Progenitor cell of endocrine pancreas (in vitro differentiated cells): Measurements from ENCODE around the gene TRIL. TPM values are rescaled to one million over a fixed set of nuclear protein-coding genes. Genes with fewer than 3 reads are reported as not detected.
A peak's percentile ranks its signal among the peaks of the same experiment; 100 is the strongest.

Experiments used
- DNase-seq: peaks from one replicate; pipeline ENCODE4 v3.0.0; 2021; ENCODE audit warnings: low spot score; ENCODE audit not compliant: unreplicated experiment
- H3K27ac Mint-ChIP-seq: 2 replicates; pipeline ENCODE4 v1.8.0; 2021; ENCODE audit warnings: mild to moderate bottlenecking, moderate library complexity, mixed read lengths
- H3K27me3 Mint-ChIP-seq: 2 replicates; pipeline ENCODE4 v1.8.0; 2021; ENCODE audit warnings: mixed read lengths
- H3K36me3 Mint-ChIP-seq: 2 replicates; pipeline ENCODE4 v1.8.0; 2022; ENCODE audit warnings: mixed read lengths; ENCODE audit not compliant: insufficient read depth
- H3K4me1 Mint-ChIP-seq: 2 replicates; pipeline ENCODE4 v1.8.0; 2021; ENCODE audit warnings: low read depth, mixed read lengths
- H3K4me3 Mint-ChIP-seq: 2 replicates; pipeline ENCODE4 v1.8.0; 2021; ENCODE audit warnings: low read depth, mild to moderate bottlenecking, moderate library complexity, mixed read lengths
- H3K9me3 Mint-ChIP-seq: 2 replicates; pipeline ENCODE4 v1.8.0; 2021; ENCODE audit warnings: low read depth, mixed read lengths
- total RNA-seq: library from RNA; stranded (reverse); gene quantifications from 2 replicates; pipeline ENCODE4 v1.2.1, GENCODE V29; 2021
- TF ChIP-seq, protein P1 (sequence below): fragments of 200-600 bp; sonication (generic); IDR thresholded peaks from one replicate; pipeline ENCODE4 v1.5.0; 2021; ENCODE audit warnings: antibody characterized with exemption, mild to moderate bottlenecking; ENCODE audit not compliant: unreplicated experiment

Gene TRIL
- total RNA-seq, 1 donor from 2014 or later = 8.0 TPM

- H3K4me1 Mint-ChIP-seq = peaks cover 5% of the 10 kb centered on the region
- no peaks in the 10 kb centered on the region for H3K9me3 Mint-ChIP-seq
- H3K27ac Mint-ChIP-seq = no peak overlapping the region
- H3K4me3 Mint-ChIP-seq = no peak overlapping the region
- DNase-seq = peak; percentile 51
- TF ChIP-seq, protein P1, sequence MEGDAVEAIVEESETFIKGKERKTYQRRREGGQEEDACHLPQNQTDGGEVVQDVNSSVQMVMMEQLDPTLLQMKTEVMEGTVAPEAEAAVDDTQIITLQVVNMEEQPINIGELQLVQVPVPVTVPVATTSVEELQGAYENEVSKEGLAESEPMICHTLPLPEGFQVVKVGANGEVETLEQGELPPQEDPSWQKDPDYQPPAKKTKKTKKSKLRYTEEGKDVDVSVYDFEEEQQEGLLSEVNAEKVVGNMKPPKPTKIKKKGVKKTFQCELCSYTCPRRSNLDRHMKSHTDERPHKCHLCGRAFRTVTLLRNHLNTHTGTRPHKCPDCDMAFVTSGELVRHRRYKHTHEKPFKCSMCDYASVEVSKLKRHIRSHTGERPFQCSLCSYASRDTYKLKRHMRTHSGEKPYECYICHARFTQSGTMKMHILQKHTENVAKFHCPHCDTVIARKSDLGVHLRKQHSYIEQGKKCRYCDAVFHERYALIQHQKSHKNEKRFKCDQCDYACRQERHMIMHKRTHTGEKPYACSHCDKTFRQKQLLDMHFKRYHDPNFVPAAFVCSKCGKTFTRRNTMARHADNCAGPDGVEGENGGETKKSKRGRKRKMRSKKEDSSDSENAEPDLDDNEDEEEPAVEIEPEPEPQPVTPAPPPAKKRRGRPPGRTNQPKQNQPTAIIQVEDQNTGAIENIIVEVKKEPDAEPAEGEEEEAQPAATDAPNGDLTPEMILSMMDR = peak; percentile 89
- peaks cover 35% of the 10 kb centered on the region for H3K27me3 Mint-ChIP-seq
- no peaks in the 10 kb centered on the region for H3K36me3 Mint-ChIP-seq
Observed at GRCh38 chr7:28922624-28923331, 35.4 kb downstream of the TRIL start.

DNA sequence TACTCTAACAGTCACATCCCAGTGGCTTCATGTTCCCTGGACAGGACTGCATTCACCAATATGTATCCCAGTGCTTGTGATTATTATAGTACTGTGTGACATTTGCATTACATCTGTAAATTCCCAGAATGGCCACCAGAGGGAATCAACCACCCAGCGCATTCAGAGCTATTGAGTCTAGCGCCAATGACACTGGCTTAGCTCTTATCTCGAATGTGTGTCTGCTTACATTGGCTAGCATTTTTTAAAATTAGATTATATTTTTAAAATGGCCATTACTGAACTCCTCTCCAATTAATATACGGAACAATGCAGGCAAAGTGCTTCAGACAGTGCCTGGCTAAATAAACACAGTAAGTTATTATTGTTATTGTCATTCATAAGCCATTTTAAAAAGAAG is 36.3 kb downstream of the TRIL start:
- no peak overlapping the region for H3K4me3 Mint-ChIP-seq
- H3K36me3 Mint-ChIP-seq = no peaks in the 10 kb centered on the region
- TF ChIP-seq, protein P1 = peak; percentile 88
- H3K9me3 Mint-ChIP-seq = no peaks in the 10 kb centered on the region
- DNase-seq = peak; percentile 21
- H3K27ac Mint-ChIP-seq = no peak overlapping the region
- peaks cover 1% of the 10 kb centered on the region for H3K4me1 Mint-ChIP-seq
- H3K27me3 Mint-ChIP-seq = peaks cover 28% of the 10 kb centered on the region

GRCh38 chr7:28920424-28920823 is 37.7 kb downstream of the TRIL start:
- no peak for DNase-seq
- Mint-ChIP-seq H3K27ac (no peak overlapping the region), H3K4me3 (no peak overlapping the region), H3K9me3 (no peaks in the 10 kb centered on the region), H3K27me3 (peaks cover 14% of the 10 kb centered on the region), H3K4me1 (no peaks in the 10 kb centered on the region), H3K36me3 (no peaks in the 10 kb centered on the region)
- TF ChIP-seq, protein P1 = no peak

DNA sequence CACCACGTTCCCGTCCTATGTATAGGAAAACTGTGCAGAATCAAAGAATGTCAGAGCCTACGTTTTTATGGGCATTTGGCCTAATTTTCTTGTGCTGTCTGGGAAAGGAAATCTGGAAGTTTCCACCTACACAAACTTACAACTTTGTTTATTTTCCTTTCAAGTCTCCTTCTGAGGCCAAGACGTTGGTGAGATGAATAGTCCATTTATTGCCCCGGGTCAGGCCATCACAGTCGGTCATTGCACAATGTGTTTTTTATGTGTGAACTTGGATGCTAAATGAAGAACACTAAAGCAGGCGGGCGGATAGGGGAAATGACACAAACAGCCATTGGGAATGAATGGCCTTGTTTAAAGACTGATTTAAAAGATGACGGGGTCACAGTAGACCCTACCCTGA is 38.6 kb downstream of the TRIL start:
- H3K36me3 Mint-ChIP-seq = no peaks in the 10 kb centered on the region
- DNase-seq = no peak
- H3K27ac Mint-ChIP-seq = no peak overlapping the region
- no peak overlapping the region for H3K4me3 Mint-ChIP-seq
- H3K27me3 Mint-ChIP-seq = peaks cover 6% of the 10 kb centered on the region
- TF ChIP-seq, protein P1 = no peak
- no peaks in the 10 kb centered on the region for H3K9me3 Mint-ChIP-seq
- H3K4me1 Mint-ChIP-seq = no peaks in the 10 kb centered on the region

DNA sequence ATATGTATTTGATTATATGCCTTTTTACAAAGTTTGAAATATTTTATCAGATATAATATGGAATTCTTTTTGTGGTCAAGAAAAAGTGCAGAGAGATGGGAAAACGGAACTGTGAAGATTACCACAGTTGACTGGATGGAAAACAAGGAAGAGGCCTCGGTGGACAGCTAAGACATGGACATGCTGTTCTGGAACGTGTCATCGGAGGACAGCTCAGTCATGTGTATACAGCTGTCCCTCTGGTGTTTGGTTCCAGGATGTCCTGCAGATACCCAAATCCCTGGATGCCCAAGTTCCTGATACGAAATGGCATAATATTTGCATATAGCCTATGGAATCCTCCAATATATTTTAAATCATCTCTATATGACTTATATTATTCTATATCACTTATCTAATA is 49.4 kb downstream of the TRIL start:
- H3K9me3 Mint-ChIP-seq = peaks cover 8% of the 10 kb centered on the region
- peaks cover 3% of the 10 kb centered on the region for H3K4me1 Mint-ChIP-seq
- no peak overlapping the region for H3K4me3 Mint-ChIP-seq
- H3K27me3 Mint-ChIP-seq = no peaks in the 10 kb centered on the region
- TF ChIP-seq, protein P1 = no peak
- no peaks in the 10 kb centered on the region for H3K36me3 Mint-ChIP-seq
- DNase-seq = no peak
- H3K27ac Mint-ChIP-seq = no peak overlapping the region
